Activated gamma-delta T cell (primary cell): Measurements from ENCODE around the gene SNRNP200.
A peak's percentile ranks its signal among the peaks of the same experiment; 100 is the strongest.
"Not testable (repeated sequence)": the region's sequence is repeated elsewhere in the genome, so short reads cannot be mapped to it uniquely, and the experiment has no call there.

Source experiments
- DNase-seq: peaks from one replicate; lab custom pipeline; 2025; lab: John Stamatoyannopoulos, UW

The SNRNP200 gene

GRCh38 chr2:96274355-96275056 lies 30.8 kb downstream of the SNRNP200 start:
- DNase-seq = no peak

- DNase-seq = no peak
Measured at GRCh38 chr2:96273763-96274162, 31.6 kb downstream of the SNRNP200 start.

- no peak for DNase-seq
Measured at GRCh38 chr2:96271995-96272394, 33.4 kb downstream of the SNRNP200 start.

GRCh38 chr2:96267159-96267971 lies 38.0 kb downstream of the SNRNP200 start:
- peak; percentile 13 for DNase-seq

GRCh38 chr2:96265840-96266679 lies 39.3 kb downstream of the SNRNP200 start, which contains the start of the genes CIAO1 and TMEM127:
Gene CIAO1, plus strand, starts transcription at chr2:96266225. Its CDS starts 126 bp downstream, at chr2:96266351.
Gene TMEM127, minus strand, starts transcription at chr2:96265997. Its CDS starts 616 bp downstream, at chr2:96265381.
- peak; percentile 98 for DNase-seq

GRCh38 chr2:96265349-96265839 lies 40.0 kb downstream of the SNRNP200 start:
- DNase-seq = no peak

GRCh38 chr2:96264656-96265348 lies 40.5 kb downstream of the SNRNP200 start:
- no peak for DNase-seq

- no peak for DNase-seq
Measured at GRCh38 chr2:96264086-96264485, 41.3 kb downstream of the SNRNP200 start.

- DNase-seq = no peak
Measured at GRCh38 chr2:96262306-96262705, 43.0 kb downstream of the SNRNP200 start.

- no peak for DNase-seq
Measured at GRCh38 chr2:96261328-96262003, 43.9 kb downstream of the SNRNP200 start.

GRCh38 chr2:96260387-96261260 lies 44.7 kb downstream of the SNRNP200 start:
- no peak for DNase-seq

GRCh38 chr2:96259497-96259921 lies 45.8 kb downstream of the SNRNP200 start:
- DNase-seq = no peak

GRCh38 chr2:96258166-96259022 lies 47.0 kb downstream of the SNRNP200 start:
- DNase-seq = no peak

GRCh38 chr2:96257744-96258143 lies 47.6 kb downstream of the SNRNP200 start:
- not testable (repeated sequence) for DNase-seq

- no peak for DNase-seq
Measured at GRCh38 chr2:96256611-96257113, 48.7 kb downstream of the SNRNP200 start.

GRCh38 chr2:96254571-96254970 lies 50.8 kb downstream of the SNRNP200 start:
- DNase-seq = no peak

GRCh38 chr2:96253006-96253405 lies 52.3 kb downstream of the SNRNP200 start:
- DNase-seq = no peak

GRCh38 chr2:96252526-96252925 lies 52.8 kb downstream of the SNRNP200 start:
- DNase-seq = no peak
